HG03354 (cell line): Measurements from ENCODE around the gene ATP2B2.

Experiments
- ATAC-seq: cut with Tn5 transposase; IDR thresholded peaks from one replicate; pipeline ENCODE4 v1.9.1; 2021; ENCODE audit warnings: mild to moderate bottlenecking; ENCODE audit not compliant: unreplicated experiment, poor library complexity, severe bottlenecking

Gene ATP2B2

DNA sequence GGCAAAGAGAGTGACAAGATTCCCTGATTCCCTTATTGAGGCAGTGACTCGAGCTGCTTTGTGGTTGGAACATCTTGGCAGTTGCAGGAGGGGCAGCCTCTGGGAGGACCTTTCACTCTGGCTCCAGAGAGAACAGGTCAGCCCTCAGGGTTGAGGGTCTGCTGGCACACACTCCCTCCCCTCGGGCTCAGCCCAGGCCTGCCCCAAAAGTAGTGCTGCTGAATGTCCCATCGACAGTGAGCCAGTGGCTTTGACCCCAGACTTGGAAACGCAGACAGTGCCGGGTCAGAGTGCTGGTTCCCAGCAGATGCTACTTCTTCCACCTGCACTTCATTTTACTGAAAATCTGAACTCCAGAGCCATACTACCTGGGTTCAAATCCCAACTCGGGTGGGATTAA is 25.6 kb upstream of the ATP2B2 start:
- no peak for ATAC-seq

- ATAC-seq = no peak
These were observed 24.9 kb upstream of the ATP2B2 start for GRCh38 chr3:10530241-10530640.

GRCh38 chr3:10529809-10530208 is 24.4 kb upstream of the ATP2B2 start:
- no peak for ATAC-seq

- ATAC-seq = no peak
These were observed 22.7 kb upstream of the ATP2B2 start for GRCh38 chr3:10528046-10528445.

DNA sequence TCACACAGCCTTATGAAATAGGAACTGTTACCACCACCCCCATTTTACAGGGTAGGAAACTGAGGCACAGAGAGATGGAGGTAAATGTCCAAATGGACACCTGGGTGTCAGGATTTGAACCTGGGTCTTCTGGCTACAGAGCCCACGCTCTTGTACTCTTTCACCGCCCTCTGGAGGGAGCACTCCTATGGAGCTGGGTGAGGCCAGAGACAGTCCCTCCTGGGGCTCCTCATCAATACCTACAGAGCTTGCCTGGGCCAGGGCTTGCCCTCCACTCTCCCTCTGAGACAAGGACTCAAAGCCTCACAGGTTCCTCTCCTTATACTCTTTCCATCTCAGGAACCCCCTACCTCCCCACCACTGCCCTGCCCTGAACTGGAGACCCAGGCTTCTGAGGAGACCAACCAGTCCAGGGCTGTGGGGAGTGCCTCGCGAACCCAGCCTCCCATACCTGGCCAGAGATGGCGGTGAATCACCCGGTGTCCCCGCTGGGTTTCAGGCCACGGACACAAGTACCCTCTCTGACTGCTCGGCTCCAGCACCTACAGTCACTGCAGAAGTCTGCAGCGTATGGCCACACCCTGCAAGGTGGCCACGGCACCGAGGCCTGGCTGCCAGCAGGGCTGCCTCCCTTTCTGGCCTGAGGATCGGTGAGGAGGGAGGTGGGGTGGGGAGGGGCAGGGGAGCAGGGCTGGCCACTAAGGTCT is 22.1 kb upstream of the ATP2B2 start:
- ATAC-seq = no peak

- no peak for ATAC-seq
These were observed 21.0 kb upstream of the ATP2B2 start for GRCh38 chr3:10526366-10526765.

GRCh38 chr3:10524799-10525301 is 19.5 kb upstream of the ATP2B2 start:
- ATAC-seq = no peak

GRCh38 chr3:10524270-10524669 is 18.9 kb upstream of the ATP2B2 start:
- no peak for ATAC-seq

- no peak for ATAC-seq
These were observed 18.2 kb upstream of the ATP2B2 start for GRCh38 chr3:10523561-10523960.

GRCh38 chr3:10522646-10523303 is 17.4 kb upstream of the ATP2B2 start:
- no peak for ATAC-seq

GRCh38 chr3:10521772-10522441 is 16.5 kb upstream of the ATP2B2 start:
- ATAC-seq = no peak

DNA sequence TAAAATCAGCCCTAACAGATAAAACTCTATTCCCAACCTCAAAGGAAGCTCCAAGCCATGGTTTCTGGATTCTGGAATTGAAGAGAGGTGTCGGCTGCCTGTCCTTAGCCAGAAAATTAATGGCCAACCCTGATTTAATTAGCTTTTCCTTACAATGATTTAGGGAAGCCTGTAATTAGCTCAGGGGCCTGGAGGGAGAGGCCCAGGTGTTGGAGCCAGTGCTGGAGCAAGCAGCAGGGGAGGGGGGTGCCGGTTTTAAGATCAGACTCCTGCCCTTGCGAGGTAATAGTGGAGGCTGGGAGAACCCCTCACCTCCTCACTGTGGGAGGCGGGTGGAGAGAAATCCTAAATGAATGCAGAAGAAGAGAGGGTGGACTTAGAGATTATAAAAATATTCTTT is 14.7 kb upstream of the ATP2B2 start:
- no peak for ATAC-seq

DNA sequence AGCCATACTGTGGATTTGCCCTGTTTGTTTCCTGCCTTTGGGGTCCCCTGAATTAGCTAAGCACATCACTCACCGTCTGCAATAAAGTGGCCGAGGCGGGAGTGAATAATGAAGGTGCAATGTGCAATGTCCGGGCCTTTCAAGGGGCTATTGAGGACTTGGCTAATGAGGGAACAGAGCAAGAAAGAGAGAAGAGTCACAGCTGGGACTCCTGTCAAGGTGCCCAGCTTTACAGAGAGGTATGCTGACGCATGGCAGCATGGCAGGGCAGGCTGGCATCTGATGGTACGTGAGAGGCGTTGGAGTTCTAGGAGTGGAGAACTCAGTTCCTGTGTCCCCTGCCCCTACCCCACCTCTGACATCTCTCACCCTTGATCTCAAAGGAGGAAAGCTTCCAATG is 13.8 kb upstream of the ATP2B2 start:
- ATAC-seq = no peak

DNA sequence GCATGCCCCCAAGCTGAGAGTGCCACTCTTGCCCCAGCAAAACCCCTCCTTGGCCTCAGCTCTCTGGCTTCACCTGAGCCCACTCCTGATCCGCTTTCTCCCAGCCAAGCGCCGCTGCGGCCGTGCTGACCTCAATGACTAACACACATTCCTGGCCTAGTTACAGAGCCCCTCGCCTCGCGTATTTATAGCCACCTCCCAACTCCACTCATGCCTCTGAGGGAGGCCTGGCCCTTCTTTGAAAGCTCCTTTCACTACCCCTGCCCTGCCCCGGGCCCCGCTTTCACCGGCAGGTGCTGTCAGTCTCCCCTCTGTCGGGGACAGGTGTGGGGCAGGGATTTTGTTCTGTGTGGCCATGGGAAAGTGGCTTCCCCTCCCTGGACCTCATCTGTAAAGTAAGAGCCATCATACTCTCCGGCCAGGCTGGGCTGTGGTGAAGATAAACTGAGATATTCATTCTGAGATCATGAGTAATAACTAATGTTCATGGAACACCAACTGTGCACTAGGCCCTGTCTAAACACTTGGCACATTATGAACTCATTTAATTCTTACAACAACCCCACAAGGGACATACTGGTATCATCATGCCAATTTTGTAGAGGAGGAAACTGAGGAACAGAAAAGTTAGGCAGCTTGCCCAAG is 13.2 kb upstream of the ATP2B2 start:
- no peak for ATAC-seq

DNA sequence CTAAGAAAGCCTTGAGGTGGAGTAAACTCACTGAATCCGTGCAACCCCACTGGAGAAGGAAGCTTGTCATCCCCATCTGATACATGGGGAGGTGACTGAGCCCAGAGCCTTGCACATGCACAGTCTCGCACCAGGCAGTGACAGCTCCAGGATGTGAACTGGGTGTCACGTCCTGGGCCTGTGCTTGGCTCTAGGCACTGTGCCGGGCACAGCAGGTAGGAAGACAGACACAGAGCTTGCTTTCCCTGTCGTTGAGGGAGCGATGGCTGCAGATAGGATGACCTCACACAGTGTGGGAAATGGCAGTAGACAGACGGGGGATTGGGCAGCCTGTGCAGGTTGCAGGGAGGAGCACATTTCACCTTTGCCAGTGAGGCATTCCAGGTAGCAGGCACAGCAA is 12.2 kb upstream of the ATP2B2 start:
- ATAC-seq = no peak

GRCh38 chr3:10516544-10517452 is 11.4 kb upstream of the ATP2B2 start:
- ATAC-seq = no peak

- no peak for ATAC-seq
These were observed 10.6 kb upstream of the ATP2B2 start for GRCh38 chr3:10515884-10516495.

GRCh38 chr3:10515396-10515795 is 10.0 kb upstream of the ATP2B2 start:
- ATAC-seq = no peak
